Gastroesophageal sphincter (tissue), 4 donors: ENCODE data around the gene AK3. TPM values are rescaled to one million over a fixed set of nuclear protein-coding genes. Genes with fewer than 3 reads are reported as not detected.
"Not testable (repeated sequence)": the region's sequence is repeated elsewhere in the genome, so short reads cannot be mapped to it uniquely, and the experiment has no call there.

Experiments
- ATAC-seq: fragments of 150-250 bp; one replicate; pipeline ENCODE4 v1.9.1; 2016; ENCODE audit warnings: mild to moderate bottlenecking, moderate library complexity
- H3K27ac ChIP-seq, 4 donors: fragments of 200-600 bp; sonication (generic) in 3 of 4; 1 replicate in 3 of 4; 2 replicates in 1 of 4; pipeline ENCODE4 v1.5.1; 2016 to 2019
- H3K27me3 ChIP-seq: fragments of 200-600 bp; sonication (generic); one replicate; pipeline ENCODE4 v1.5.1; 2019
- H3K36me3 ChIP-seq, 2 donors: fragments of 200-600 bp; sonication (generic); one replicate each; pipeline ENCODE4 v1.5.1; 2019; ENCODE audit warnings: control low read depth in 1 of 2
- H3K4me1 ChIP-seq, 3 donors: fragments of 200-600 bp; sonication (generic); 1 replicate in 2 of 3; 2 replicates in 1 of 3; pipeline ENCODE4 v1.5.1; 2016 to 2019; ENCODE audit warnings: control low read depth in 2 of 3
- H3K4me3 ChIP-seq, 2 donors: fragments of 200-600 bp; sonication (generic); one replicate each; pipeline ENCODE4 v1.5.1; 2019; ENCODE audit warnings: mild to moderate bottlenecking in 1 of 2, moderate library complexity in 1 of 2
- H3K9me3 ChIP-seq, 3 donors: fragments of 200-600 bp; sonication (generic); one replicate each; pipeline ENCODE4 v1.5.1; 2017 to 2019; ENCODE audit warnings: control low read depth in 2 of 3
- CTCF ChIP-seq, 4 experiments: fragments of 200-600 bp in 2 of 4; fragments of 450-650 bp in 2 of 4; sonication (generic) in 1 of 4; IDR thresholded peaks; one replicate each; pipeline ENCODE4 v1.5.1; 2017 to 2019; ENCODE audit warnings: antibody characterized with exemption in 4 of 4, mild to moderate bottlenecking in 2 of 4, moderate library complexity in 2 of 4
- EP300 ChIP-seq: sonication (generic); formaldehyde crosslinking; IDR thresholded peaks from one replicate; pipeline ENCODE4 v1.6.1; 2017; ENCODE audit warnings: antibody characterized with exemption, mild to moderate bottlenecking
- POLR2A ChIP-seq, 2 donors: fragments of 450-650 bp; IDR thresholded peaks; one replicate each; pipeline ENCODE4 v1.6.1; 2017; ENCODE audit warnings: antibody characterized with exemption in 2 of 2, mild to moderate bottlenecking in 2 of 2, moderate library complexity in 1 of 2
- POLR2AphosphoS5 ChIP-seq: sonication (generic); formaldehyde crosslinking; IDR thresholded peaks from one replicate; pipeline ENCODE4 v1.6.1; 2017; ENCODE audit warnings: antibody characterized with exemption
- WGBS, 2 donors: methylation state at CpG; one replicate each; pipeline ENCODE4 v1.1.5; 2018; ENCODE audit warnings: low coverage in 1 of 2; 5-methylcytosine and 5-hydroxymethylcytosine counted together
- total RNA-seq, 4 donors: library from RNA; depleted of rRNA; stranded (reverse); fragments of >200 nt; gene quantifications; one replicate each; pipeline ENCODE4 v1.1.0, GENCODE V29; 2016

AK3 gene
- total RNA-seq, 4 donors from 2014 or later, result 104 to 139 (median 119) TPM

- Histone ChIP-seq H3K27me3 (peaks cover 18% of the 10 kb centered on the region), H3K9me3 (no peaks in the 10 kb centered on the region), H3K36me3 (no peaks in the 10 kb centered on the region), H3K27ac (no peak overlapping the region), H3K4me1 (peaks cover 0 to 15% (median 0%) of the 10 kb centered on the region in 3 donors), H3K4me3 (no peak overlapping the region)
- ATAC-seq, result no peak
- 76 to 83% methylated on average over 2 to 3 of the region's 3 CpGs for WGBS, 2 donors
- no peak for TF ChIP-seq POLR2A (IDR thresholded peaks at IDR 0.05)
- no peak for TF ChIP-seq POLR2AphosphoS5
- TF ChIP-seq EP300, result no peak
- TF ChIP-seq CTCF (IDR thresholded peaks at IDR 0.05), result no peak
Measured at GRCh38 chr9:4760122-4760521, 19.1 kb upstream of the AK3 start.

- 70 to 78% methylated on average over 3 to 4 of the region's 4 CpGs for WGBS, 2 donors
- Histone ChIP-seq H3K36me3 (no peaks in the 10 kb centered on the region), H3K27ac (no peak overlapping the region), H3K9me3 (no peaks in the 10 kb centered on the region), H3K27me3 (peaks cover 7% of the 10 kb centered on the region), H3K4me1 (no peaks in the 10 kb centered on the region), H3K4me3 (no peak overlapping the region)
- TF ChIP-seq POLR2A (IDR thresholded peaks at IDR 0.05), result no peak
- no peak for TF ChIP-seq EP300
- no peak for TF ChIP-seq POLR2AphosphoS5
- TF ChIP-seq CTCF (IDR thresholded peaks at IDR 0.05), result no peak
- ATAC-seq, result no peak
Measured at GRCh38 chr9:4756420-4756819, 15.4 kb upstream of the AK3 start.

GRCh38 chr9:4755026-4755609 is 14.1 kb upstream of the AK3 start:
- no peaks in the 10 kb centered on the region for H3K36me3 ChIP-seq
- peaks cover 4% of the 10 kb centered on the region for H3K27me3 ChIP-seq
- ATAC-seq, result no peak
- no peaks in the 10 kb centered on the region for H3K4me1 ChIP-seq
- no peak overlapping the region for H3K27ac ChIP-seq
- no peak for TF ChIP-seq CTCF (IDR thresholded peaks at IDR 0.05)
- TF ChIP-seq POLR2A (IDR thresholded peaks at IDR 0.05), result no peak
- TF ChIP-seq POLR2AphosphoS5, result no peak
- TF ChIP-seq EP300, result no peak
- H3K9me3 ChIP-seq, result no peaks in the 10 kb centered on the region
- H3K4me3 ChIP-seq, result no peak overlapping the region
- WGBS, 2 donors, result 63 to 70% methylated on average over 4 to 5 of the region's 5 CpGs

GRCh38 chr9:4754530-4754929 is 13.5 kb upstream of the AK3 start:
- H3K4me3 ChIP-seq, H3K36me3 ChIP-seq, H3K27me3 ChIP-seq, H3K4me1 ChIP-seq, H3K27ac ChIP-seq, ATAC-seq, H3K9me3 ChIP-seq: not testable (repeated sequence)

- no peaks in the 10 kb centered on the region for H3K27me3 ChIP-seq
- TF ChIP-seq POLR2AphosphoS5 (no peak), CTCF (IDR thresholded peaks at IDR 0.05) (peak in 3 of 4 experiments; percentile 51 to 57 (median 53))
- H3K4me1 ChIP-seq, result no peaks in the 10 kb centered on the region
- H3K36me3 ChIP-seq, result no peaks in the 10 kb centered on the region
- H3K27ac ChIP-seq, result no peak overlapping the region
- 34 to 39% methylated on average over 7 to 8 of the region's 8 CpGs for WGBS, 2 donors
- no peaks in the 10 kb centered on the region for H3K9me3 ChIP-seq
- ATAC-seq, result no peak
- H3K4me3 ChIP-seq, result no peak overlapping the region
Measured at GRCh38 chr9:4750023-4750673, 9.1 kb upstream of the AK3 start.
